CD14-positive monocyte (primary cell): ENCODE results near the gene IDH2. TPM values are rescaled to one million over a fixed set of nuclear protein-coding genes. Genes with fewer than 3 reads are reported as not detected.

Experiments
- DNase-seq, 3 donors: peaks; one replicate each; pipeline ENCODE4 v3.0.0-alpha.2; 2011 to 2022
- H2AFZ ChIP-seq: 2 replicates; pipeline ENCODE4 v1.6.0; 2012; ENCODE audit warnings: mild to moderate bottlenecking, low read depth, low read length, inconsistent platforms; ENCODE audit not compliant: insufficient read depth, poor library complexity, severe bottlenecking
- H3K27ac ChIP-seq, 2 donors: 1 replicate in 1 of 2; 2 replicates in 1 of 2; pipeline ENCODE4 v1.5.1; 2012 to 2013; ENCODE audit warnings: low read length in 2 of 2, control low read depth in 1 of 2, inconsistent platforms in 1 of 2, low read depth in 1 of 2, mild to moderate bottlenecking in 1 of 2
- H3K27me3 ChIP-seq, 2 donors: one replicate each; pipeline versions ENCODE4 v1.6.0 to v1.6.1; 2011 to 2013; ENCODE audit warnings: low read length in 2 of 2; ENCODE audit not compliant: control insufficient read depth in 2 of 2, insufficient read depth in 2 of 2
- H3K36me3 ChIP-seq, 2 donors: replicated peaks in 1 of 2; 1 replicate in 1 of 2; 2 replicates in 1 of 2; pipeline versions ENCODE4 v1.5.1 to v1.6.1; 2012 to 2013; ENCODE audit warnings: low read length in 2 of 2, control low read depth in 1 of 2, inconsistent platforms in 1 of 2, mild to moderate bottlenecking in 1 of 2; ENCODE audit not compliant: insufficient read depth in 2 of 2, control insufficient read depth in 1 of 2
- H3K4me1 ChIP-seq, 2 donors: 1 replicate in 1 of 2; 2 replicates in 1 of 2; pipeline versions ENCODE4 v1.5.1 to v1.6.1; 2012 to 2013; ENCODE audit warnings: low read length in 2 of 2, control low read depth in 1 of 2, inconsistent platforms in 1 of 2, mild to moderate bottlenecking in 1 of 2, moderate library complexity in 1 of 2; ENCODE audit not compliant: insufficient read depth in 2 of 2, control insufficient read depth in 1 of 2
- H3K4me2 ChIP-seq: replicated peaks from 2 replicates; pipeline ENCODE3; 2012; ENCODE audit warnings: low read length, moderate library complexity, mild to moderate bottlenecking; ENCODE audit not compliant: poor library complexity, severe bottlenecking; ENCODE audit errors: extremely low read depth
- H3K4me3 ChIP-seq, 3 experiments: fragments of 200-600 bp in 1 of 3; sonication (generic) in 1 of 3; replicated peaks in 1 of 3; 1 replicate in 2 of 3; 2 replicates in 1 of 3; pipeline ENCODE4 v1.5.1; 2011 to 2013; ENCODE audit warnings: low read length in 3 of 3, mild to moderate bottlenecking in 3 of 3, control low read depth in 2 of 3, low read depth in 2 of 3, inconsistent platforms in 1 of 3, moderate library complexity in 1 of 3
- H3K79me2 ChIP-seq: 2 replicates; pipeline ENCODE4 v1.6.0; 2012; ENCODE audit warnings: mild to moderate bottlenecking, control low read depth, inconsistent platforms, low read length, moderate library complexity; ENCODE audit not compliant: insufficient read depth
- H3K9ac ChIP-seq: 2 replicates; pipeline ENCODE4 v1.6.0; 2017; ENCODE audit warnings: low read length, mild to moderate bottlenecking; ENCODE audit not compliant: insufficient read depth, poor library complexity, severe bottlenecking
- H3K9me3 ChIP-seq, 2 donors: replicated peaks in 1 of 2; 1 replicate in 1 of 2; 2 replicates in 1 of 2; pipeline versions ENCODE4 v1.5.1 to v1.6.1; 2012 to 2013; ENCODE audit warnings: low read length in 2 of 2, control low read depth in 1 of 2; ENCODE audit not compliant: control insufficient read depth in 1 of 2, insufficient read depth in 1 of 2
- H4K20me1 ChIP-seq: 2 replicates; pipeline ENCODE4 v1.6.0; 2012; ENCODE audit warnings: mild to moderate bottlenecking, low read length, control low read depth, moderate library complexity; ENCODE audit not compliant: insufficient read depth
- H3K27ac Mint-ChIP-seq, 7 donors: one replicate each; pipeline ENCODE4 v1.8.0; 2020; ENCODE audit warnings: mild to moderate bottlenecking in 7 of 7, mixed read lengths in 7 of 7, moderate library complexity in 6 of 7, inconsistent platforms in 2 of 7
- H3K27me3 Mint-ChIP-seq, 3 donors: one replicate each; pipeline ENCODE4 v1.8.0; 2021 to 2022; ENCODE audit warnings: low read depth in 3 of 3, mild to moderate bottlenecking in 3 of 3, mixed read lengths in 3 of 3, moderate library complexity in 3 of 3, inconsistent platforms in 1 of 3
- H3K36me3 Mint-ChIP-seq, 2 donors: one replicate each; pipeline ENCODE4 v1.8.0; 2020; ENCODE audit warnings: mixed read lengths in 2 of 2, inconsistent platforms in 1 of 2, mild to moderate bottlenecking in 1 of 2
- H3K4me1 Mint-ChIP-seq: one replicate; pipeline ENCODE4 v1.8.0; 2020; ENCODE audit warnings: mild to moderate bottlenecking, mixed read lengths
- H3K4me3 Mint-ChIP-seq, 2 donors: one replicate each; pipeline ENCODE4 v1.8.0; 2020; ENCODE audit warnings: mild to moderate bottlenecking in 2 of 2, mixed read lengths in 2 of 2, moderate library complexity in 1 of 2
- H3K9me3 Mint-ChIP-seq, 7 donors: one replicate each; pipeline ENCODE4 v1.8.0; 2020 to 2022; ENCODE audit warnings: mixed read lengths in 7 of 7, mild to moderate bottlenecking in 6 of 7, moderate library complexity in 6 of 7, inconsistent platforms in 2 of 7
- WGBS: methylation state at CpG from one replicate; pipeline ENCODE4 v1.1.5; 2013; ENCODE audit warnings: missing lambda C conversion rate; ENCODE audit not compliant: insufficient coverage; 5-methylcytosine and 5-hydroxymethylcytosine counted together
- intact Hi-C, 2 donors: fragments of 100-400 bp; cut with micrococcal nuclease; formaldehyde crosslinking; loops; one replicate each; pipeline versions ENCODE4 v1.15.0 to v1.15.1; 2023
- polyA plus RNA-seq, 3 donors: library from polyadenylated mRNA; depleted of rRNA in 1 of 3; unstranded in 2 of 3; stranded (reverse) in 1 of 3; fragments of 300-500 nt in 2 of 3; fragments of >200 nt in 1 of 3; fragmentation: Illumina TruSeq in 2 of 3; gene quantifications; 1 replicate in 2 of 3; 2 replicates in 1 of 3; pipeline ENCODE4 v1.2.3, GENCODE V29; 2012 to 2021
- TF ChIP-seq, protein P1 (sequence below): fragments of 200-600 bp; IDR thresholded peaks from one replicate; pipeline ENCODE4 v1.8.0; 2022; ENCODE audit warnings: antibody characterized with exemption, mild to moderate bottlenecking

Gene IDH2
- polyA plus RNA-seq, 3 donors = 40.6 to 115 (median 82.2) TPM

DNA sequence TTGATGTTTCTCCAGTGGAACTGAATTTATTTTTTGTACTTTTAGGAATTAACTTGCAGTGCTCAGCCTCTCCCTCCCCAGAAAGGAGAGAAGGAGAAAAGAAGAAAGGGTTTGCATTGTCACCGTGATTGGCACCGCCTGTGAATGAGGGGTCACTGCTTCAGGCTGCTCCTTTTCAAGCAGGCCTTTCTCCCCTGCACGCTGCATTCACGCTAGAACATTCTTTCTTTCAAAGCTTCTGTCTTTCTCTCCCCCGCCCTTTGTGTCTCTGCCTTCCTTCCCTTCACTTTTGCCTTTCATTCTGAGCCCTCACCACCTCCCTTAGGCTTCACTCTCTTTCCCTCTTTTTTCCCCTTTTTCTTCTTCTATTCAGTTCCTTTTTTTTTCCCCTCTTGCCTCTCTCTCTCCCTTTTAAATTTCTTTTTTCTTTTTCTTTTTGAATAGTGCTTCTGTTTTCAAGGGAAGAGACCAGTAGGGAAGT is 58.7 kb downstream of the IDH2 start:
- Mint-ChIP-seq H3K27ac (peak overlapping the region in 5 of 7 donors; percentile 30 to 73 (median 42)), H3K4me1 (peaks cover 80% of the 10 kb centered on the region)
- peaks cover 67 to 86% of the 10 kb centered on the region in 2 donors for H3K4me1 ChIP-seq

DNA sequence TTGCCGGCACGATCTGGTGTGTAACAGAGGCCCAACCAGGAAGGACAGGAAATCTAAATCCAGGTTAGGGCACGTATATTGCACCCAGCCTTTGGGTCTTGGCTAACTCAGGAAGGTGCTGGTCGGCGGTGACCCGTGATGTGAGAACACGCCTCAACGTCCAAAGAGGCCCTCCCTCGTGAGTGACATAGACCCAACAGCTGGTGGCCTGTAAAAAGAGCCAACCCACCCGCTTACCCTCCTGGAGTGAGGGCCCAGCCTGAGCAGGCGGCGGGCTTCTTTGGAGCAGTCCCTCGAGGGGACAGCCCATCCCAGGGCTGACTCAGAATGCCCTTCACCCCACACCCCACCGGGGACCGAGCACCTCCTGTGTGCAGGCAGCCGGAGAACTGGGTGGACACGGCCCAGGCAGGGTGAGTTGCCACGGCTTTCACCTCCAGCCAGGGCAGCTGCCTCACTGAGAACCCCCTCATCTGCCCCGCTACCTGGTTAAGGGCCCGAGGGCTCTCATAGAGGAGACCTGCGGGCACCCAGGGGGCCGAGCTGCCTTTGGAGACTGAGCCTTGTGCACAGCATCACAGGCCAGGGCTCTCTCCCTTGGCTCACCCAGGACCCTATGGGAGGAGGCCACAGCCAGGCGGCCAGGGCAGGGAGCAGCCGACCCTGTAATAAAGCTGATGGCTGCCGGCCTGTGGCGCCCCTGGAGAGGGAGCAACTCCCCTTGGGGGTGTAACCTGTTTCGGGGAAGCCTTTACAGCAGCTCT is 59.3 kb downstream of the IDH2 start:
- peak overlapping the region; percentile 10 to 73 for H3K27ac ChIP-seq
- no peak overlapping the region for H3K4me3 ChIP-seq
- Mint-ChIP-seq H3K27ac (peak overlapping the region in 5 of 7 donors; percentile 4 to 67 (median 35)), H3K9me3 (no peaks in the 10 kb centered on the region), H3K4me1 (peaks cover 81% of the 10 kb centered on the region), H3K4me3 (no peak overlapping the region), H3K27me3 (no peaks in the 10 kb centered on the region), H3K36me3 (peaks cover 41 to 60% of the 10 kb centered on the region in 2 donors)
- peaks cover 14 to 44% of the 10 kb centered on the region in 2 donors for H3K36me3 ChIP-seq
- H4K20me1 ChIP-seq = peaks cover 6% of the 10 kb centered on the region
- H3K27me3 ChIP-seq = no peaks in the 10 kb centered on the region
- H3K4me2 ChIP-seq = no peak overlapping the region
- DNase-seq = no peak
- no peak overlapping the region for H2AFZ ChIP-seq
- 88% methylated on average over 22 of the region's 27 CpGs for WGBS
- peaks cover 72 to 88% of the 10 kb centered on the region in 2 donors for H3K4me1 ChIP-seq
- H3K9ac ChIP-seq = no peak overlapping the region
- no peaks in the 10 kb centered on the region for H3K9me3 ChIP-seq
- TF ChIP-seq, protein P1, sequence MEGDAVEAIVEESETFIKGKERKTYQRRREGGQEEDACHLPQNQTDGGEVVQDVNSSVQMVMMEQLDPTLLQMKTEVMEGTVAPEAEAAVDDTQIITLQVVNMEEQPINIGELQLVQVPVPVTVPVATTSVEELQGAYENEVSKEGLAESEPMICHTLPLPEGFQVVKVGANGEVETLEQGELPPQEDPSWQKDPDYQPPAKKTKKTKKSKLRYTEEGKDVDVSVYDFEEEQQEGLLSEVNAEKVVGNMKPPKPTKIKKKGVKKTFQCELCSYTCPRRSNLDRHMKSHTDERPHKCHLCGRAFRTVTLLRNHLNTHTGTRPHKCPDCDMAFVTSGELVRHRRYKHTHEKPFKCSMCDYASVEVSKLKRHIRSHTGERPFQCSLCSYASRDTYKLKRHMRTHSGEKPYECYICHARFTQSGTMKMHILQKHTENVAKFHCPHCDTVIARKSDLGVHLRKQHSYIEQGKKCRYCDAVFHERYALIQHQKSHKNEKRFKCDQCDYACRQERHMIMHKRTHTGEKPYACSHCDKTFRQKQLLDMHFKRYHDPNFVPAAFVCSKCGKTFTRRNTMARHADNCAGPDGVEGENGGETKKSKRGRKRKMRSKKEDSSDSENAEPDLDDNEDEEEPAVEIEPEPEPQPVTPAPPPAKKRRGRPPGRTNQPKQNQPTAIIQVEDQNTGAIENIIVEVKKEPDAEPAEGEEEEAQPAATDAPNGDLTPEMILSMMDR = no peak
- peaks cover 100% of the 10 kb centered on the region for H3K79me2 ChIP-seq
- intact Hi-C loops = no loop called here

More for the DNA sequence above, 58.7 kb downstream of the IDH2 start:
- DNase-seq = no peak
- H3K4me3 Mint-ChIP-seq = no peak overlapping the region
- Histone ChIP-seq H3K9ac (no peak overlapping the region), H3K79me2 (peaks cover 100% of the 10 kb centered on the region), H3K4me3 (no peak overlapping the region), H3K27ac (peak overlapping the region; percentile 10 to 73), H2AFZ (no peak overlapping the region), H4K20me1 (peaks cover 12% of the 10 kb centered on the region), H3K27me3 (no peaks in the 10 kb centered on the region), H3K9me3 (no peaks in the 10 kb centered on the region), H3K4me2 (no peak overlapping the region), H3K36me3 (peaks cover 15 to 44% of the 10 kb centered on the region in 2 donors)
- H3K9me3 Mint-ChIP-seq = no peaks in the 10 kb centered on the region
- TF ChIP-seq, protein P1 = no peak
- no peaks in the 10 kb centered on the region for H3K27me3 Mint-ChIP-seq
- whole genome bisulfite sequencing = 95% methylated on average over 3 of the region's 5 CpGs
- H3K36me3 Mint-ChIP-seq = peaks cover 35 to 57% of the 10 kb centered on the region in 2 donors
- intact Hi-C loops = no loop called here
